Lung (tissue), 13 donors: ENCODE data around the gene SLBP. TPM values are rescaled to one million over a fixed set of nuclear protein-coding genes. Genes with fewer than 3 reads are reported as not detected.
A peak's percentile ranks its signal among the peaks of the same experiment; 100 is the strongest.

Experiments used
- ATAC-seq: fragments of 200-7000 bp; cut with Tn5 transposase; one replicate; pipeline ENCODE4 v1.9.1; 2020; ENCODE audit warnings: moderate number of reproducible peaks; ENCODE audit not compliant: insufficient read depth, low FRiP score
- DNase-seq, 3 donors: peaks; one replicate each; pipeline ENCODE4 v3.0.0-alpha.2; 2013 to 2017
- H3K27ac ChIP-seq, 2 donors: one replicate each; pipeline ENCODE4 v1.5.1; 2013; ENCODE audit warnings: mild to moderate bottlenecking in 2 of 2, moderate library complexity in 2 of 2, control low read depth in 1 of 2, inconsistent platforms in 1 of 2, low read depth in 1 of 2, low read length in 1 of 2
- H3K27me3 ChIP-seq, 3 donors: one replicate each; pipeline ENCODE4 v1.5.1; 2013; ENCODE audit warnings: low read length in 2 of 3; ENCODE audit not compliant: control insufficient read depth in 3 of 3, insufficient read depth in 3 of 3
- H3K36me3 ChIP-seq, 4 donors: one replicate each; pipeline ENCODE4 v1.5.1; 2013; ENCODE audit warnings: low read length in 4 of 4, mild to moderate bottlenecking in 1 of 4, moderate library complexity in 1 of 4; ENCODE audit not compliant: control insufficient read depth in 4 of 4, insufficient read depth in 4 of 4
- H3K4me1 ChIP-seq, 5 donors: one replicate each; pipeline ENCODE4 v1.5.1; 2013; ENCODE audit warnings: low read length in 5 of 5, mild to moderate bottlenecking in 2 of 5, moderate library complexity in 1 of 5; ENCODE audit not compliant: control insufficient read depth in 5 of 5, insufficient read depth in 5 of 5
- H3K4me3 ChIP-seq: one replicate; pipeline ENCODE4 v1.5.1; 2013; ENCODE audit warnings: mild to moderate bottlenecking, control low read depth, moderate library complexity
- H3K9ac ChIP-seq, 2 donors: one replicate each; pipeline ENCODE4 v1.5.1; 2013; ENCODE audit warnings: low read length in 2 of 2, control low read depth in 1 of 2; ENCODE audit not compliant: insufficient read depth in 1 of 2
- H3K9me3 ChIP-seq, 4 donors: one replicate each; pipeline ENCODE4 v1.5.1; 2013; ENCODE audit warnings: low read length in 3 of 4, mild to moderate bottlenecking in 1 of 4, moderate library complexity in 1 of 4; ENCODE audit not compliant: control insufficient read depth in 4 of 4, insufficient read depth in 3 of 4
- CTCF ChIP-seq: IDR thresholded peaks from 2 replicates; pipeline ENCODE4 v1.5.1; 2012; ENCODE audit warnings: mild to moderate bottlenecking; ENCODE audit errors: control extremely low read depth, extremely low read depth
- WGBS, 2 donors: extraction: QIAGEN DNeasy Blood & Tissue Kit; methylation state at CpG; one replicate each; pipeline ENCODE4 v1.1.7; 2013; 5-methylcytosine and 5-hydroxymethylcytosine counted together
- polyA plus RNA-seq, 2 donors: library from polyadenylated mRNA; stranded (reverse); fragments of 200-250 nt; gene quantifications; one replicate each; pipeline ENCODE4 v1.2.1, GENCODE V29; 2013
- small RNA-seq: library from RNA; depleted of rRNA; stranded (forward); fragments of <200 nt; gene quantifications from one replicate; pipeline ENCODE3, GENCODE V24; 2014; ENCODE audit warnings: low replicate concordance
- total RNA-seq, 2 donors: library from RNA; depleted of rRNA in 1 of 2; stranded (reverse); fragments of >200 nt in 1 of 2; gene quantifications; one replicate each; pipeline ENCODE4 v1.2.1, GENCODE V29; 2014 to 2021
- donor health status: control.
- donor health status: control.
- donor health status: Bipolar disorder and iron deficiency.
- donor health status: healthy.
- donor health status: DM: yes; HTN: yes; CAD: no.

Gene SLBP
- total and polyA plus RNA-seq, 4 donors, result 34.9 to 43.2 (median 34.9) TPM

- 87 to 94% methylated on average over 7 of the region's 7 CpGs for WGBS, 2 donors
- DNase-seq, result no peak
- H3K36me3 ChIP-seq, result no peaks in the 10 kb centered on the region
These were observed 65.4 kb downstream of the SLBP start for GRCh38 chr4:1646690-1647089.

GRCh38 chr4:1644891-1645657 lies 67.0 kb downstream of the SLBP start:
- no peak for TF ChIP-seq CTCF

More at GRCh38 chr4:1646690-1647089, 65.4 kb downstream of the SLBP start:
- no peak overlapping the region for H3K9ac ChIP-seq
- no peak for ATAC-seq
- no peak for TF ChIP-seq CTCF
- H3K9me3 ChIP-seq, result no peaks in the 10 kb centered on the region
- no peak overlapping the region for H3K4me3 ChIP-seq
- H3K27me3 ChIP-seq, result no peaks in the 10 kb centered on the region
- peaks cover 0 to 12% (median 0%) of the 10 kb centered on the region in 5 donors for H3K4me1 ChIP-seq
- H3K27ac ChIP-seq, result no peak overlapping the region

GRCh38 chr4:1643971-1644735 lies 68.0 kb downstream of the SLBP start:
- WGBS, 2 donors, result 96% methylated on average over 48 of the region's 48 CpGs
- no peak for DNase-seq
- H3K27ac ChIP-seq, result no peak overlapping the region

More at GRCh38 chr4:1644891-1645657, 67.0 kb downstream of the SLBP start:
- no peaks in the 10 kb centered on the region for H3K27me3 ChIP-seq
- no peaks in the 10 kb centered on the region for H3K36me3 ChIP-seq
- DNase-seq (peak; percentile 65 to 84 (median 67)), ATAC-seq (no peak)
- H3K9me3 ChIP-seq, result no peaks in the 10 kb centered on the region
- no peak overlapping the region for H3K9ac ChIP-seq
- H3K27ac ChIP-seq, result no peak overlapping the region
- WGBS, 2 donors, result 61 to 66% methylated on average over 21 of the region's 21 CpGs
- H3K4me1 ChIP-seq, result peaks cover 0 to 12% (median 0%) of the 10 kb centered on the region in 5 donors
- no peak overlapping the region for H3K4me3 ChIP-seq

More at GRCh38 chr4:1643971-1644735, 68.0 kb downstream of the SLBP start:
- no peaks in the 10 kb centered on the region for H3K9me3 ChIP-seq
- no peak for TF ChIP-seq CTCF
- H3K9ac ChIP-seq, result no peak overlapping the region
- no peaks in the 10 kb centered on the region for H3K36me3 ChIP-seq
- H3K27me3 ChIP-seq, result no peaks in the 10 kb centered on the region
- H3K4me1 ChIP-seq, result peaks cover 0 to 12% (median 0%) of the 10 kb centered on the region in 5 donors
- H3K4me3 ChIP-seq, result no peak overlapping the region
- ATAC-seq, result no peak

Small RNA genes lying within 50 kb of the gene (small RNA-seq; reads per million reads assigned to genes)
- gene RF00019, result not detected

Other genes with a start within 250 kb of the SLBP start
- gene FAM53A, start 28.0 kb downstream of the SLBP start, total RNA-seq, result 1 to 10 TPM; 2.1 to 2.8 TPM
- 1 to 10 TPM; 1.4 to 2.3 TPM for gene FAM53A, start 28.0 kb downstream of the SLBP start, polyA plus RNA-seq
- gene TMEM129, start 9.0 kb upstream of the SLBP start, total RNA-seq, result 10 to 100 TPM; 16.6 to 45.2 TPM
- gene TMEM129, start 9.0 kb upstream of the SLBP start, polyA plus RNA-seq, result 10 to 100 TPM; 36.9 to 38.7 TPM
- 10 to 100 TPM; 13.8 to 18.7 TPM for gene TACC3, start 9.2 kb upstream of the SLBP start, total RNA-seq
- 10 to 100 TPM; 18.3 to 22.1 TPM for gene TACC3, start 9.2 kb upstream of the SLBP start, polyA plus RNA-seq
- 10 to 100 TPM; 24.8 to 99.3 TPM for gene FGFR3, start 81.0 kb upstream of the SLBP start, total RNA-seq
- gene FGFR3, start 81.0 kb upstream of the SLBP start, polyA plus RNA-seq, result 10 to 100 TPM in 1 of 2 donors, 1 to 10 TPM in 1; 8.1 to 20.0 TPM
- 10 to 100 TPM; 31.1 to 47.1 TPM for gene LETM1, start 143.8 kb upstream of the SLBP start, total RNA-seq
- gene LETM1, start 143.8 kb upstream of the SLBP start, polyA plus RNA-seq, result 10 to 100 TPM; 21.7 to 22.6 TPM
- gene NSD2, start 159.1 kb upstream of the SLBP start, total RNA-seq, result 10 to 100 TPM; 41.7 to 66.2 TPM
- gene NSD2, start 159.1 kb upstream of the SLBP start, polyA plus RNA-seq, result 10 to 100 TPM; 12.7 to 14.8 TPM